CD4-positive, alpha-beta T cell treated with Interleukin-6 at 100 ng/mL for 8 hours (primary cell): ENCODE data around the gene NAA50.

ENCODE experiments used
- DNase-seq: peaks from one replicate; pipeline ENCODE4 v3.0.0-alpha.2; 2020; ENCODE audit warnings: mixed read lengths, low spot score

Gene NAA50

GRCh38 chr3:113745756-113746547 is at the start of gene NAA50:
NAA50 (minus strand) TSS chr3:113746249; CDS start chr3:113745949, 300 bp downstream.
- DNase-seq = peak; percentile 92

DNA sequence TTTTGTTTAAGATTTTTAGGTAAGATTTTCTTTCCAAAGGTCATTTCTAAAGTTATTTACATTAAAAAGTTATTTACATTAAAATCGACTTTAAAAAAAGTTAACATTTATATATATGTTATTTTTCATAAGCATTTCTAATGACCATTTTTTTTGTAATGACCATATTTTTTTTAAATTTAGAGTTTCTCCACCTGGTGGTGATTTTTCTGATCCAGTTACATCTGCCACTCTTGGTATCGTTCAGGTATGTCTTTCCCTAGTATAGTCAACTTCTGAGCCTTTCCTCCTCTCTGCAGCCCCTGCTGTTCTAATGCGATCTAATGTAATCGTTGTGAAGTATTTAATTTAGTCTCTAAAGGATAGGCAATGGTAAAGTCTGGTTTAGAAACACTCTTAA is 49.6 kb upstream of the NAA50 start:
- DNase-seq = no peak

DNA sequence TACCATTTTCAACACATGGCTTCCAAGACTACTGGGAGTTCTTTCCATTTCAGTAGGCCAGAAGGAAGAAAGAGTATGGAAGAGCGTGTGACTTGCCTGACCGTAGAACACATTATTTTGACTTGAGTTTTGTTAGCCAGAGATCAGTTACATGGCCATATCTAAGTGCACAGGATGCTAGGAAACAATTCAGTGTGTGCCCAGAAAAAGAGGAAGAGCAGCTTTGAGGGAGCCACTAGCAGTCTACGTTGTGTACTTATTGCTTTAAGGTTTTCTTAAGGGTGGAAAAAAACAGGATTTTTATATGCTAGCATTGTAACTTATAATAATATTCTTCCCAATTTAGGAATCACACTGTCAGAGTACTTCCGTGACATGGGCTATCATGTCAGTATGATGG is 48.5 kb upstream of the NAA50 start:
- no peak for DNase-seq

GRCh38 chr3:113791381-113791780 is 45.3 kb upstream of the NAA50 start:
- no peak for DNase-seq

DNA sequence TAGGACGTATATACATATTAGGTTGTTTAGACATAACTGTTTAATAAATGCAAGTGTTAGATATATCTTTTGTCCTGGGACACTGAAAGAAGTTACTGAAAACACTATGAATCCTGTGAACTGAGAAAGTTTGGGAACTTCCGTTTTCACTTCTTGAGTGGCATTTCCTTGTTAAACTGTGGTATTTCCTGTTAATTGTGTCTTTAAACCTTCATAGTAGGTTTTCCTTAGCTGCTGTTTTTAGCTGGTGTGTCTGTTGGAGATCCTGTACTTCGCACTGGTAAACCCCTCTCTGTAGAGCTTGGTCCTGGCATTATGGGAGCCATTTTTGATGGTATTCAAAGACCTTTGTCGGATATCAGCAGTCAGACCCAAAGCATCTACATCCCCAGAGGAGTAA is 37.9 kb upstream of the NAA50 start:
- no peak for DNase-seq

- no peak for DNase-seq
Measured at GRCh38 chr3:113783463-113783862, 37.4 kb upstream of the NAA50 start.

DNA sequence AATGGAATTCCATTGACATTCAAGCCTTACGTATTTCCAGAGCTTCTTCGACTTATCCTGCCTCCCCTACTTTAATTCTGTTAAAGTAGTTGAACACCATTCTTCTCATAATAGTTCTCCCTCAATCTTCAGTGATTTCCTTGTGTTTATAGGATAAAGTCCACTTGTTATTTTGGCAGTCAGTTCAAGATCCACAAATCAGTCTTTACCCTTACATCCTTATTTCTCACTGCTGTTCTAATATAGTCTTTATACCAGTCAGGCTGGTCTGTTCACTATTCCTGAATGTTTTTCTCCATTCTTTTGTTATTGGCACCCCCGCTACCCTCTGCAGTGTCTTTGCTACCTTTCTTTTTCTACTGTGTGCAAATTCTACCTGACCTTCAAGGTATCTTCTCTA is 30.5 kb upstream of the NAA50 start:
- DNase-seq = no peak

- no peak for DNase-seq
Measured at GRCh38 chr3:113775516-113775915, 29.5 kb upstream of the NAA50 start.

DNA sequence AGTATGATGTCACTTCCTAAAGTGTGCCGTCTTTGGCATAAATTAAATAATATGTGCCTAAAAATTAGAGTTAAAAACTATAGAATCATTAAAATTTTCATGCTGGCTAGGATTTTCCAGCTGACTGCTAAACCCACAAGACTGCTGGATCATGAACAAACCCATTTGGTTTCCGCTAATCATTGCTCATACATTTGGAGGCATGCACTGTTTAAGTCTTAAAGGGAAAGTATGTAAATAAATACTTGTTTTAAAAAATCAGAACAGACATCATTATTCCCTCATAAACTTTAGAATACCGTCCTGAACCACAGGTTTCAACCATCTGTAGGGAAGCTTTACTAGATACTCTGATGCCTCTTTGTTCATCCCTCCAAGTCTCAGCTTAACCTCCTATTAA is 27.3 kb upstream of the NAA50 start:
- DNase-seq = no peak

- no peak for DNase-seq
Measured at GRCh38 chr3:113771993-113772392, 25.9 kb upstream of the NAA50 start.

DNA sequence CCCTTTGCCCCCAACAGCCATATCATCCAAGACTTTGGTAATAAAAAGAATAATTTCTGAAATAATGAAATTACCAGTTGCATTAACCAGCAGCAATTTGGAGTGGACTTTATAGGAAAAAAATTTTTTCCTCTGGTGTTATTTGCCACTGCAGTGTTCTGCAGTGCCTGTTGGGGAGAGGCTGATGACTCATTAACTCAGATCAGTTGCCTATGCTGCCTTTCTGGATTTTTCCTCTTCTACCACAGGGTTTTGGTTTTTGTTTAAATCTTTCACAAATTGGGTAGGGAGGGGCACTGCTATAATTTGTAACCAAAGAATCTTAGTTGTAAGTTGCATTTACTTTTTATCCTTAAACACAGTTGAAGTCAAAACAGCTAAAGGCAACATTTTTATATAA is 23.5 kb upstream of the NAA50 start:
- DNase-seq = no peak

GRCh38 chr3:113764698-113765097 is 18.6 kb upstream of the NAA50 start:
- DNase-seq = no peak

DNA sequence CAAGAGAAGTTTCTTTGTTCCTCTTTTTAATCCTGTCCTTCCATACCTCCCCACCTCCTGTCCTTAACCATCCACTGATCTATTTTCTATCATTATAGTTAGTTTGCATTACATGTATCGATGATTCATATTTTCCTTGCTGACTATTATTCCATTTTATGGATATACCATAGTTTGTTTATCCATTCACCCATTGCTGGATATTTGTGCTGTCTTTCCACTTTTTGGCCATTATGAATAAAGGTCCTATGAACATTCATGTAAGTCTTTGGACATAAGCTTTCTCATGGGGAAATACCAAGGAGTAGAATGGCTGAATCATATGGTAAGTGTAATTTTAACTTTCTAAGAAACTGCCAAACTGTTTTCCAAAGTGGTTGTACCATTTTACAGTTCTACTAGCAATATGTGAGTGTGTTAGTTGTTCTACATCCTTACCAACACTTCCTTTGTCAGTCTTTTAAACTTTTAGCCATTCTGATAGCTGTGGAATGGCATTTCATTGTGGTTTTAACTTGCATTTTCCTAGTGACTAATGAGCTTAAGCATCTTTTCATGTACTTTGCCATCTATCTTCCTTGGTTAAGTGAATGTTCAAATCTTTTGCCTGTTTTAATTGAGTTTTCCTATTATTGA is 12.5 kb upstream of the NAA50 start:
- no peak for DNase-seq

GRCh38 chr3:113754494-113755159 is 8.6 kb upstream of the NAA50 start:
- DNase-seq = no peak

- no peak for DNase-seq
Measured at GRCh38 chr3:113753376-113753985, 7.4 kb upstream of the NAA50 start.

GRCh38 chr3:113751141-113751540 is 5.1 kb upstream of the NAA50 start:
- DNase-seq = no peak

DNA sequence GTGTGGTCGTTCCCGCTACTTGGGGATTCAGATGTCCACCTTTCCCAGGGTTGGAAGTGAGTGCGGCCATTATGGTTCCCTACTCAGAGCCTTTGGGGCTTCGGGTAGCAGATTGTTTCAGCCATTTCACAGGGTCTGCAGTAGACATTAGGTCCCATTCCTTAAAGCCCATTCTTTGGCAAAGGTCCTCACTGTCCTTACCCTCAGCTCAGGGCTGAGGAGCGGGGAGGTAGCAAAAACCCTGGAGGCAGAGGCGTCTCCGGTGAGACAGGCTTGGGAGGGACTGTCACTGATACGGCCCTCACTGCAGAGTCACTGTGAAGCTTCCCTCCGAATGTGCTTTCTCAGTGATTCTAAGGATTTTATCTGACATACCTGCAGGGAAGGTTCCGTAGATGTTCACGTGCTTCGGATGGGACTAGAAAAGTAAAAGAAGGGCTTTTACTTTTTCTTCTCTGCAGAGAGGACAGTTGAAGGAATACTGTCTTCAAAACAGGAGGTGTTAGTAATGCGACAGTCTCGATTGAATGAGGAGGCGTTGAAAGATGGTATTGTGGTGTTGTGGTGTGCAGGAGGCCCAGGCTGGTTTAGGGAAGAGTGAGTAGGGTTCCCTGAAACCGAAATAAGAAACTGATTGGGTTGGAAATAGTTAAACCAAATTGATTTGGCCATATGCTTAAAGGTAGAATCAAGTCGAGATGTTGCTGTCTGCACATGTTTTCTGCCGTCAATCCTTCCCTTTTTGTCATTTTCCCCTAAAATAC is 1.4 kb upstream of the NAA50 start:
- DNase-seq = no peak

GRCh38 chr3:113746548-113747282 is 666 bp upstream of the NAA50 start, which contains the start of gene ATP6V1A:
ATP6V1A (plus strand) TSS chr3:113747035; CDS start chr3:113778754, 31,719 bp downstream.
- peak; percentile 83 for DNase-seq

- DNase-seq = peak; percentile 86
Measured at GRCh38 chr3:113744941-113745755, 901 bp downstream of the NAA50 start.

DNA sequence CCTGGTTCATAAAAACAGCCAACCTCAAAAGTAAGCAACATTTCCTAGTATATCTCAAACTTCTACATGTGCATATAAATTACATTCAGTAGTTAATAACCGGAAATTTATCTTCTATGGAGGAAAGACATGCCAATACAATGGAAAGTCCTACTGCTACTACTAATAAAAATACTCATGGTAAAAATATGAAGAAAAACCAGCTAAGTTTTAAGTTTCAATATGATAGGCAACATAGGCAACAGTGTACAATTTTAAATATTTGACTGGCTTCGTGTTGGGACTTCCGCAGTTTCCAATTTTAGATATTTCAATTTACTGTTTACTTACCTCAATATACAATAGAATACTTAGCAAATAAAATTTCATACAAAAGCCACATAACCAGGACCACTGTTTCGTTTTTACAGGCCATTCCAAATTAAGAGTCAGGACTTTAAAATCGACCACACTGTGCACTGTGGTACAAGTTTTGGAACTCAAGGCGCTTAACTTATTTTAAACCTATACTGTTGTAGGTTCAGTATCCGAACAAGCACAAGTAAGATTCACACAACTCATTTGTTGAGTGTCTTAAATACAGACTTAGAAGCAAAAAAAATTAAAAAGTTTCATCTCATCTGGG is 2.9 kb downstream of the NAA50 start:
- no peak for DNase-seq
